Heart left ventricle (tissue), 16 donors: ENCODE results near the gene ITGA2. TPM values are rescaled to one million over a fixed set of nuclear protein-coding genes. Genes with fewer than 3 reads are reported as not detected.

ENCODE experiments used
- ATAC-seq, 4 donors: fragments of 200-7000 bp; cut with Tn5 transposase; one replicate each; pipeline ENCODE4 v1.9.1; 2020 to 2022; ENCODE audit warnings: moderate library complexity in 4 of 4, mild to moderate bottlenecking in 3 of 4, moderate number of reproducible peaks in 1 of 4
- DNase-seq, 5 donors: peaks; one replicate each; pipeline ENCODE4 v3.0.0-alpha.2; 2020
- H3K27ac ChIP-seq, 12 donors: fragments of 200-600 bp; sonication (generic) in 4 of 12; one replicate each; pipeline versions ENCODE4 v1.5.0 to v1.8.0; 2016 to 2022; ENCODE audit warnings: mild to moderate bottlenecking in 2 of 12
- H3K27me3 ChIP-seq, 9 donors: fragments of 200-600 bp; sonication (generic) in 2 of 9; one replicate each; pipeline versions ENCODE4 v1.5.1 to v1.8.0; 2016 to 2022; ENCODE audit warnings: mild to moderate bottlenecking in 3 of 9
- H3K36me3 ChIP-seq, 9 donors: fragments of 200-600 bp; sonication (generic) in 2 of 9; one replicate each; pipeline versions ENCODE4 v1.5.0 to v1.8.0; 2018 to 2022; ENCODE audit warnings: mild to moderate bottlenecking in 2 of 9
- H3K4me1 ChIP-seq, 12 donors: fragments of 200-600 bp; sonication (generic) in 4 of 12; one replicate each; pipeline versions ENCODE4 v1.5.0 to v1.8.0; 2016 to 2022; ENCODE audit warnings: mild to moderate bottlenecking in 3 of 12
- H3K4me3 ChIP-seq, 12 donors: fragments of 200-600 bp; sonication (generic) in 4 of 12; one replicate each; pipeline versions ENCODE4 v1.5.0 to v1.8.0; 2017 to 2022; ENCODE audit warnings: mild to moderate bottlenecking in 9 of 12, moderate library complexity in 4 of 12
- H3K9me3 ChIP-seq, 12 donors: fragments of 200-600 bp; sonication (generic) in 4 of 12; one replicate each; pipeline versions ENCODE4 v1.5.0 to v1.8.0; 2016 to 2022; ENCODE audit warnings: mild to moderate bottlenecking in 1 of 12
- CTCF ChIP-seq, 12 donors: fragments of 200-600 bp; sonication (generic) in 4 of 12; IDR thresholded peaks; one replicate each; pipeline versions ENCODE4 v1.5.0 to v1.8.0; 2018 to 2022; ENCODE audit warnings: antibody characterized with exemption in 12 of 12, mild to moderate bottlenecking in 5 of 12
- POLR2A ChIP-seq, 2 donors: fragments of 450-650 bp; IDR thresholded peaks; one replicate each; pipeline ENCODE4 v1.6.1; 2017; ENCODE audit warnings: antibody characterized with exemption in 2 of 2, mild to moderate bottlenecking in 2 of 2, moderate library complexity in 2 of 2
- WGBS, 4 donors: extraction: QIAGEN DNeasy Blood & Tissue Kit in 2 of 4; methylation state at CpG; one replicate each; pipeline versions ENCODE4 v1.1.5 to v1.1.7; 2013 to 2018; 5-methylcytosine and 5-hydroxymethylcytosine counted together
- intact Hi-C, 10 donors: fragments of 100-400 bp; cut with DNase I; formaldehyde crosslinking; loops; one replicate each; pipeline versions ENCODE4 v1.11.1 to v1.14.2; 2022
- polyA plus RNA-seq, 2 donors: library from polyadenylated mRNA; stranded (reverse); fragments of 200-250 nt; gene quantifications; one replicate each; pipeline ENCODE4 v1.2.3, GENCODE V29; 2013
- total RNA-seq, 9 donors: library from RNA; depleted of rRNA in 2 of 9; stranded (reverse); fragments of >200 nt in 2 of 9; fragmentation: NEBNext Ultra II Directional in 3 of 9; extraction: Animal tissue kit (Norgen Biotek cat#: 25700) in 3 of 9; gene quantifications; one replicate each; pipeline versions ENCODE4 v1.1.0 to v1.2.4, GENCODE V29; 2016 to 2023
- donor health status: ischemic (EF 13 %, LVEDD 7.1; RV severe dilation, severe dysfunction).
- donor health status: healthy with polysubstance abuse.
- donor health status: DM: no; HTN: yes; CAD: no.
- donor health status: DM: no; HTN: no; CAD: no.
- donor health status: ischemic (EF 25% LVEDD 6.9; RV normal size, moderate dysfunction).
- donor health status: ischemic (EF 25% LVEDD 5.7; RV mildly dilated, moderate dysfunction).
- donor health status: healthy.
- donor health status: DM: yes; HTN: yes; CAD: no.
- donor health status: ischemic (EF 35%, LVEDD 5.7; RV mildly dilated, moderate dysfunction).
- donor health status: nonischemic (EF 11% LVEDD 7.7; RV severe dilation, severe dysfunction).
- donor health status: DM: yes; HTN: yes; CAD: no.
- donor health status: PGD.
- donor health status: ischemic (EF 29% LVEDD 5.4; RV normal size, mild dysfunction).
- donor health status: nonischemic (EF 23%, LVEDD 6.1; RV moderate dilation, normal function).

The ITGA2 gene
- total and polyA plus RNA-seq, 11 donors = 0.23 to 10.7 (median 1.00) TPM

DNA sequence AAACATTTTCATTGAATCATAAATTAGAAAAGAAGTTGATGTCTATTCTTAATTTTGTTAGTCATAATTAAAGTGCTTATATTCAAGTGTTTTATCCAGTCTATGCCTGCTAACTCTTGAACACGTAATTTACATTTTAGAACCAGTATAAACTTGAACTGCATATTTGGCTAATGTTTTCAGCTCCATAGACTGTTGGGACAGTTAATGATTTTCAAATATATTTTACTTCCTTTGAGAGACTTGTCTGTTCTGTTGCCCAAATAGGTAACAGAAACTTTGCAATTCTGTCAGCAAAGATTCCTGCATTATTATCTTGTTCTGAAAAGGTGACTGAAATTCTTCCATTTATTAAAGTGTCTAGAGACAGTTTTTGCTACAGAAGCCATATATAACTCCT, 7.8 kb downstream of the ITGA2 start:
- no peaks in the 10 kb centered on the region for H3K9me3 ChIP-seq
- intact Hi-C loops = no loop called here
- H3K27ac ChIP-seq = no peak overlapping the region
- no peak for DNase-seq
- ATAC-seq = no peak
- 87 to 90% (median 89%) methylated on average over 1 of the region's 1 CpG for WGBS, 4 donors
- TF ChIP-seq CTCF (IDR thresholded peaks at IDR 0.05) = no peak
- no peaks in the 10 kb centered on the region for H3K4me1 ChIP-seq
- peaks cover 0 to 8% (median 0%) of the 10 kb centered on the region in 9 donors for H3K27me3 ChIP-seq
- H3K4me3 ChIP-seq = no peak overlapping the region
- H3K36me3 ChIP-seq = no peaks in the 10 kb centered on the region

GRCh38 chr5:52997424-52997823, 8.3 kb downstream of the ITGA2 start:
- Histone ChIP-seq H3K27ac (no peak overlapping the region), H3K27me3 (peaks cover 0 to 8% (median 0%) of the 10 kb centered on the region in 9 donors), H3K4me3 (no peak overlapping the region), H3K36me3 (no peaks in the 10 kb centered on the region), H3K4me1 (no peaks in the 10 kb centered on the region), H3K9me3 (no peaks in the 10 kb centered on the region)
- no peak for ATAC-seq
- TF ChIP-seq POLR2A (IDR thresholded peaks at IDR 0.05) (no peak), CTCF (IDR thresholded peaks at IDR 0.05) (no peak)
- DNase-seq = no peak
- intact Hi-C loops = no loop called here
- WGBS, 4 donors = 77 to 80% (median 78%) methylated on average over 6 of the region's 6 CpGs

DNA sequence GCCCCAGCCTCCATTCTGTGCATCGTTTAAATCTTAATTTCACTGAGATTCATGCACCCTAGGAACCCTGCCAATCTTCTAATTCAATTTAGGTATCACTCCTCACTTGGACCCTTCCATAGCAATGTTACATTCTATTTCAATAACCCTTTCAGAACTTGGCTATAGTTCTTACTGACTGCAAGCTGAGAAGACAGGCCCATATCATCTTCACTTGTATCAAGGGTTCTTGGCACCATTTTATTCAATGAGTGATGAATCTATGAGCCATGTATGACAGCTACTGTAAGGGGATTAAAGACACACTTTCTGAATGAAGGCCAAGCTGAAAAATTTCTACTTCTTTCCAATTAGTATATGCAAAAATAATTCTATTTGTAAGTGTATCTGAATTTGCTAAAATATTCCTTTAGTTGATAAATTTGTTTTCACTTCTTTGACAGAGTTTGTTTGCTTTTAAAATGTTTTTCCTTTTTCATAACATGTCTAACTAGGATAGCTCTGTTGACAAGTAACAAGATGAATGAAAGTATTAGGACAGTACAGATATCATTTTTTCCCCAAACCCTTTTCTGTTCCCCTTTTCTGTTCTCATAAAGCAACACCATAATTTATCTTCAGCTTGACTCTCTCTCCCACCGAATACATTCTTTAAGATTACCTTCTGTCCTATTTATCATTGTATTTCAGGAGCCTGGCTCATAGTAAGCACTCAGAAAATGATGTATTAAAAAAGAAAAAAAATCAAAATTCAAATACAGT, 9.6 kb downstream of the ITGA2 start:
- Histone ChIP-seq H3K36me3 (no peaks in the 10 kb centered on the region), H3K27me3 (peaks cover 0 to 8% (median 0%) of the 10 kb centered on the region in 9 donors), H3K9me3 (no peaks in the 10 kb centered on the region), H3K27ac (no peak overlapping the region), H3K4me1 (no peaks in the 10 kb centered on the region), H3K4me3 (no peak overlapping the region)
- ATAC-seq = no peak
- TF ChIP-seq POLR2A (IDR thresholded peaks at IDR 0.05) (no peak), CTCF (IDR thresholded peaks at IDR 0.05) (no peak)
- no peak for DNase-seq
- WGBS, 4 donors = 72 to 85% (median 80%) methylated on average over 2 of the region's 2 CpGs
- intact Hi-C loops = no loop called here

- intact Hi-C loops = no loop called here
- 92 to 98% (median 97%) methylated on average over 1 of the region's 1 CpG for WGBS, 4 donors
- H3K4me3 ChIP-seq = no peak overlapping the region
- no peaks in the 10 kb centered on the region for H3K9me3 ChIP-seq
- peaks cover 0 to 5% (median 0%) of the 10 kb centered on the region in 12 donors for H3K4me1 ChIP-seq
- no peak for ATAC-seq
- no peak for TF ChIP-seq POLR2A (IDR thresholded peaks at IDR 0.05)
- TF ChIP-seq CTCF (IDR thresholded peaks at IDR 0.05) = no peak
- no peak overlapping the region for H3K27ac ChIP-seq
- H3K27me3 ChIP-seq = peaks cover 0 to 8% (median 0%) of the 10 kb centered on the region in 9 donors
- DNase-seq = no peak
- H3K36me3 ChIP-seq = no peaks in the 10 kb centered on the region
Observed at GRCh38 chr5:52999344-52999949, 10.3 kb downstream of the ITGA2 start.
